Keratinocyte (primary cell): Measurements from ENCODE around the gene ASPHD2. TPM values are rescaled to one million over a fixed set of nuclear protein-coding genes. Genes with fewer than 3 reads are reported as not detected.

Experiments used
- DNase-seq: peaks from one replicate; pipeline ENCODE4 v3.0.0-alpha.2; 2011; ENCODE audit warnings: low read depth, missing footprints, low spot score
- FAIRE-seq: peaks from 2 replicates; lab custom pipeline; 2011; peaks lifted over from hg19 to GRCh38; lab: Jason Lieb, UNC
- H2AFZ ChIP-seq: 2 replicates; pipeline ENCODE4 v1.6.0; 2012; ENCODE audit warnings: low read length, control low read depth, inconsistent platforms; ENCODE audit not compliant: control insufficient read depth
- H3K27ac ChIP-seq: 2 replicates; pipeline ENCODE4 v1.5.1; 2011; ENCODE audit warnings: low read length; ENCODE audit not compliant: control insufficient read depth, insufficient read depth
- H3K27me3 ChIP-seq: 3 replicates; pipeline ENCODE4 v1.6.0; 2011; ENCODE audit warnings: low read length; ENCODE audit not compliant: control insufficient read depth, insufficient read depth; ENCODE audit errors: extremely low read depth
- H3K36me3 ChIP-seq, 2 experiments: 2 replicates in 1 of 2; 3 replicates in 1 of 2; pipeline ENCODE4 v1.5.1; 2011; ENCODE audit warnings: low read length in 2 of 2, mild to moderate bottlenecking in 1 of 2; ENCODE audit not compliant: control insufficient read depth in 2 of 2, insufficient read depth in 2 of 2; ENCODE audit errors: extremely low read depth in 1 of 2
- H3K4me1 ChIP-seq: 3 replicates; pipeline ENCODE4 v1.5.1; 2011; ENCODE audit warnings: low read length; ENCODE audit not compliant: control insufficient read depth, insufficient read depth; ENCODE audit errors: extremely low read depth
- H3K4me2 ChIP-seq: 3 replicates; pipeline ENCODE4 v1.6.0; 2011; ENCODE audit warnings: low read depth, low read length; ENCODE audit not compliant: control insufficient read depth, insufficient read depth; ENCODE audit errors: extremely low read depth
- H3K4me3 ChIP-seq, 3 experiments: fragments of 200-600 bp in 1 of 3; sonication (generic) in 1 of 3; 2 replicates in 2 of 3; 3 replicates in 1 of 3; pipeline ENCODE4 v1.5.1; 2011 to 2016; ENCODE audit warnings: low read length in 3 of 3, mild to moderate bottlenecking in 3 of 3, control low read depth in 2 of 3, inconsistent platforms in 1 of 3, low read depth in 1 of 3, mixed read lengths in 1 of 3, mixed run types in 1 of 3, moderate library complexity in 1 of 3; ENCODE audit not compliant: control insufficient read depth in 2 of 3, insufficient read depth in 2 of 3; ENCODE audit errors: extremely low read depth in 1 of 3
- H3K79me2 ChIP-seq: 2 replicates; pipeline ENCODE4 v1.6.0; 2012; ENCODE audit warnings: low read length; ENCODE audit not compliant: control insufficient read depth, insufficient read depth
- H3K9ac ChIP-seq: 3 replicates; pipeline ENCODE4 v1.6.0; 2011; ENCODE audit warnings: low read length; ENCODE audit not compliant: control insufficient read depth, insufficient read depth; ENCODE audit errors: extremely low read depth
- H3K9me1 ChIP-seq: 3 replicates; pipeline ENCODE4 v1.6.0; 2011; ENCODE audit warnings: low read length; ENCODE audit not compliant: control insufficient read depth, insufficient read depth; ENCODE audit errors: extremely low read depth
- H3K9me3 ChIP-seq: 2 replicates; pipeline ENCODE4 v1.5.1; 2012; ENCODE audit warnings: low read depth, low read length; ENCODE audit not compliant: control insufficient read depth
- H4K20me1 ChIP-seq: 3 replicates; pipeline ENCODE4 v1.6.0; 2011; ENCODE audit warnings: low read length; ENCODE audit not compliant: control insufficient read depth, insufficient read depth; ENCODE audit errors: extremely low read depth
- EZH2 ChIP-seq: IDR thresholded peaks from one replicate; pipeline ENCODE4 v1.6.1; 2012; ENCODE audit warnings: inconsistent platforms, mild to moderate bottlenecking, low read length, moderate library complexity
- dilution Hi-C: fragments of 300-500 bp; cut with MboI; formaldehyde crosslinking; loops from one replicate; pipeline ENCODE4 v1.7.0; 2020; ENCODE audit warnings: low sequenced_read_pairs; ENCODE audit not compliant: extremely low pct_ligation_motif_present
- polyA plus RNA-seq, 5 experiments: library from polyadenylated mRNA; depleted of rRNA in 3 of 5; stranded (reverse) in 3 of 5; stranded (forward) in 1 of 5; unstranded in 1 of 5; fragments of >200 nt; gene quantifications; 1 replicate in 1 of 5; 2 replicates in 3 of 5; 3 replicates in 1 of 5; pipeline versions ENCODE4 v1.2.1 to v1.2.3, GENCODE V29; 2011 to 2012; ENCODE audit warnings: missing spikeins in 2 of 5, low read depth in 1 of 5, low replicate concordance in 1 of 5
- TF ChIP-seq, protein P1 (sequence below), 3 experiments: IDR thresholded peaks in 1 of 3; conservative IDR thresholded peaks in 1 of 3; optimal IDR thresholded peaks in 1 of 3; 2 replicates in 2 of 3; 3 replicates in 1 of 3; pipeline versions ENCODE3 to v1.5.1; 2011; ENCODE audit warnings: low read length in 3 of 3, mild to moderate bottlenecking in 3 of 3, moderate library complexity in 2 of 3, control low read depth in 1 of 3, inconsistent platforms in 1 of 3; ENCODE audit not compliant: insufficient read depth in 2 of 3; ENCODE audit errors: extremely low read depth in 1 of 3

The ASPHD2 gene
- polyA plus RNA-seq, 1 donor (not counting 4 experiments of a cell fraction or from before 2014, with no cell fraction given): 3.5 TPM

- Histone ChIP-seq H3K4me1 (peaks cover 7% of the 10 kb centered on the region), H3K27me3 (no peaks in the 10 kb centered on the region), H3K36me3 (no peaks in the 10 kb centered on the region), H3K4me3 (no peak overlapping the region), H4K20me1 (no peaks in the 10 kb centered on the region), H2AFZ (no peak overlapping the region), H3K27ac (no peak overlapping the region), H3K79me2 (peaks cover 6% of the 10 kb centered on the region), H3K9me1 (peaks cover 2% of the 10 kb centered on the region), H3K4me2 (no peak overlapping the region), H3K9ac (no peak overlapping the region), H3K9me3 (no peaks in the 10 kb centered on the region)
- no peak for TF ChIP-seq EZH2
- TF ChIP-seq, protein P1, sequence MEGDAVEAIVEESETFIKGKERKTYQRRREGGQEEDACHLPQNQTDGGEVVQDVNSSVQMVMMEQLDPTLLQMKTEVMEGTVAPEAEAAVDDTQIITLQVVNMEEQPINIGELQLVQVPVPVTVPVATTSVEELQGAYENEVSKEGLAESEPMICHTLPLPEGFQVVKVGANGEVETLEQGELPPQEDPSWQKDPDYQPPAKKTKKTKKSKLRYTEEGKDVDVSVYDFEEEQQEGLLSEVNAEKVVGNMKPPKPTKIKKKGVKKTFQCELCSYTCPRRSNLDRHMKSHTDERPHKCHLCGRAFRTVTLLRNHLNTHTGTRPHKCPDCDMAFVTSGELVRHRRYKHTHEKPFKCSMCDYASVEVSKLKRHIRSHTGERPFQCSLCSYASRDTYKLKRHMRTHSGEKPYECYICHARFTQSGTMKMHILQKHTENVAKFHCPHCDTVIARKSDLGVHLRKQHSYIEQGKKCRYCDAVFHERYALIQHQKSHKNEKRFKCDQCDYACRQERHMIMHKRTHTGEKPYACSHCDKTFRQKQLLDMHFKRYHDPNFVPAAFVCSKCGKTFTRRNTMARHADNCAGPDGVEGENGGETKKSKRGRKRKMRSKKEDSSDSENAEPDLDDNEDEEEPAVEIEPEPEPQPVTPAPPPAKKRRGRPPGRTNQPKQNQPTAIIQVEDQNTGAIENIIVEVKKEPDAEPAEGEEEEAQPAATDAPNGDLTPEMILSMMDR (optimal IDR thresholded peaks at IDR 0.05 in 1 of 3, IDR thresholded peaks at IDR 0.05 in 1 of 3, conservative IDR thresholded peaks at IDR 0.05 in 1 of 3; ENCODE audit: extremely low read depth in 1 of 3, insufficient read depth in 2 of 3, low read length in 3 of 3): no peak
- DNase-seq (no peak), FAIRE-seq (no peak)
- dilution Hi-C loops: no loop called here
Observed at GRCh38 chr22:26443901-26444690, 15.0 kb downstream of the ASPHD2 start.

GRCh38 chr22:26444777-26445176 is 15.7 kb downstream of the ASPHD2 start:
- dilution Hi-C loops: no loop called here

More at GRCh38 chr22:26444777-26445176, 15.7 kb downstream of the ASPHD2 start:
- Histone ChIP-seq H3K4me2 (no peak overlapping the region), H2AFZ (no peak overlapping the region), H3K9ac (no peak overlapping the region), H3K4me1 (peaks cover 5% of the 10 kb centered on the region), H4K20me1 (no peaks in the 10 kb centered on the region), H3K9me1 (peaks cover 2% of the 10 kb centered on the region), H3K27ac (no peak overlapping the region), H3K4me3 (no peak overlapping the region), H3K79me2 (peaks cover 2% of the 10 kb centered on the region), H3K9me3 (no peaks in the 10 kb centered on the region), H3K27me3 (no peaks in the 10 kb centered on the region), H3K36me3 (no peaks in the 10 kb centered on the region)
- DNase-seq (no peak), FAIRE-seq (no peak)
- TF ChIP-seq EZH2: no peak
- TF ChIP-seq, protein P1 (optimal IDR thresholded peaks at IDR 0.05 in 1 of 3, IDR thresholded peaks at IDR 0.05 in 1 of 3, conservative IDR thresholded peaks at IDR 0.05 in 1 of 3; ENCODE audit: extremely low read depth in 1 of 3, insufficient read depth in 2 of 3, low read length in 3 of 3): no peak
